KG1 (cell line): ENCODE data around the gene TGOLN2.
A peak's percentile ranks its signal among the peaks of the same experiment; 100 is the strongest.
"Not testable (repeated sequence)": the region's sequence is repeated elsewhere in the genome, so short reads cannot be mapped to it uniquely, and the experiment has no call there.

Experiments
- DNase-seq: peaks from one replicate; lab custom pipeline; 2025; lab: John Stamatoyannopoulos, UW

TGOLN2 gene

GRCh38 chr2:85327822-85328617 is at the start of gene TGOLN2:
Gene TGOLN2, minus strand, starts transcription at chr2:85327989. Its CDS starts 27 bp downstream, at chr2:85327962.
- peak; percentile 90 for DNase-seq

GRCh38 chr2:85377083-85377482 is 49.3 kb upstream of the TGOLN2 start:
- DNase-seq: no peak

GRCh38 chr2:85376291-85377065 is 48.7 kb upstream of the TGOLN2 start:
- no peak for DNase-seq

- no peak for DNase-seq
These were observed 43.3 kb upstream of the TGOLN2 start for GRCh38 chr2:85371045-85371444.

GRCh38 chr2:85369500-85369899 is 41.7 kb upstream of the TGOLN2 start:
- no peak for DNase-seq

GRCh38 chr2:85368921-85369320 is 41.1 kb upstream of the TGOLN2 start:
- DNase-seq: no peak

GRCh38 chr2:85367180-85367579 is 39.4 kb upstream of the TGOLN2 start:
- DNase-seq: no peak

GRCh38 chr2:85362653-85363387 is 35.0 kb upstream of the TGOLN2 start:
- DNase-seq: not testable (repeated sequence)

- no peak for DNase-seq
These were observed 29.9 kb upstream of the TGOLN2 start for GRCh38 chr2:85357736-85358135.

- DNase-seq: no peak
These were observed 28.4 kb upstream of the TGOLN2 start for GRCh38 chr2:85356186-85356585.

- DNase-seq: no peak
These were observed 27.7 kb upstream of the TGOLN2 start for GRCh38 chr2:85355521-85355920.

- no peak for DNase-seq
These were observed 27.3 kb upstream of the TGOLN2 start for GRCh38 chr2:85355073-85355410.

- DNase-seq: peak; percentile 97
These were observed 26.7 kb upstream of the TGOLN2 start, which contains the start of the genes ELMOD3 and RETSAT for GRCh38 chr2:85354286-85355072. Gene ELMOD3, plus strand, starts transcription at chr2:85354769. Its CDS starts 2,430 bp downstream, at chr2:85357199. Gene RETSAT, minus strand, starts transcription at chr2:85354528. Its CDS starts 21 bp downstream, at chr2:85354507.

- DNase-seq: peak; percentile 29
These were observed 26.1 kb upstream of the TGOLN2 start for GRCh38 chr2:85353876-85354285.

- DNase-seq: no peak
These were observed 19.8 kb upstream of the TGOLN2 start for GRCh38 chr2:85347599-85347998.

- no peak for DNase-seq
These were observed 16.7 kb upstream of the TGOLN2 start for GRCh38 chr2:85344356-85344954.

GRCh38 chr2:85343207-85343895 is 15.6 kb upstream of the TGOLN2 start:
- DNase-seq: not testable (repeated sequence)

GRCh38 chr2:85342156-85342555 is 14.4 kb upstream of the TGOLN2 start:
- DNase-seq: no peak

GRCh38 chr2:85341269-85342029 is 13.7 kb upstream of the TGOLN2 start:
- no peak for DNase-seq
